GM18511 (cell line): ENCODE measurements around the gene INPP5E.
"Not testable (repeated sequence)": the region's sequence is repeated elsewhere in the genome, so short reads cannot be mapped to it uniquely, and the experiment has no call there.

ENCODE experiments used
- ATAC-seq: cut with Tn5 transposase; IDR thresholded peaks from one replicate; pipeline ENCODE4 v1.9.1; 2021; ENCODE audit warnings: mild to moderate bottlenecking, moderate library complexity; ENCODE audit not compliant: unreplicated experiment

The INPP5E gene

DNA sequence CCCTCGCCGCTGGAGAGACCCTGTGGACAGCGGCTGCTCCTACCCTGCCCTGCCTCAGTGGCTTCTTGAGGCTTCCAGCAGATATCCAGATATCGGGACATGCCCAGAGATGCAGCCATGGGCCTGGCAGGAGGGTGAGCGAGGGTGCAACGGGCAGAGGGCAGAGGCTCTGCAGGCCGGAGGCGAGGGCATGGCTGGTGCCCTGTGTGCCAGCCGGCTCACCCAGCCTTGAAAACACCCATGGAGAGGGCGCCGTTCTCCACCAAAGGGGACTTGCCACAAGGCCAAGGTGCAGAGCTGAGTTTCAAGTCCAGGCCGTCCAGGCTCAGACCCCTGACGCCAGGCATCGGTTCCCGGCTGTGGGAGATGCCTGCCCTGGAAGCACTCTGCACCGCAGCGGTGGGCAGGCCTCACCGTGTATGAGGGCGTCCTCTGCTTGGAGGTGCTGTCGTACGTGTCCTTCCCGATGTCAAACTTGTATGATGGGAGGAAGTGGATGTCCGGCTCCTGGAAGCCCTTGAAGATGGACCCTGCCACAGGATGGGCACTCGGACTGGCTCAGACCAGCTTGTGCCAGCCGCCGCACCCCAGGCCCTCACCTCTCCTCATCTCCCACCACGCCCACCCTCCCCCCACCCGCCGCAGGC, 8.9 kb downstream of the INPP5E start:
- ATAC-seq, result no peak

DNA sequence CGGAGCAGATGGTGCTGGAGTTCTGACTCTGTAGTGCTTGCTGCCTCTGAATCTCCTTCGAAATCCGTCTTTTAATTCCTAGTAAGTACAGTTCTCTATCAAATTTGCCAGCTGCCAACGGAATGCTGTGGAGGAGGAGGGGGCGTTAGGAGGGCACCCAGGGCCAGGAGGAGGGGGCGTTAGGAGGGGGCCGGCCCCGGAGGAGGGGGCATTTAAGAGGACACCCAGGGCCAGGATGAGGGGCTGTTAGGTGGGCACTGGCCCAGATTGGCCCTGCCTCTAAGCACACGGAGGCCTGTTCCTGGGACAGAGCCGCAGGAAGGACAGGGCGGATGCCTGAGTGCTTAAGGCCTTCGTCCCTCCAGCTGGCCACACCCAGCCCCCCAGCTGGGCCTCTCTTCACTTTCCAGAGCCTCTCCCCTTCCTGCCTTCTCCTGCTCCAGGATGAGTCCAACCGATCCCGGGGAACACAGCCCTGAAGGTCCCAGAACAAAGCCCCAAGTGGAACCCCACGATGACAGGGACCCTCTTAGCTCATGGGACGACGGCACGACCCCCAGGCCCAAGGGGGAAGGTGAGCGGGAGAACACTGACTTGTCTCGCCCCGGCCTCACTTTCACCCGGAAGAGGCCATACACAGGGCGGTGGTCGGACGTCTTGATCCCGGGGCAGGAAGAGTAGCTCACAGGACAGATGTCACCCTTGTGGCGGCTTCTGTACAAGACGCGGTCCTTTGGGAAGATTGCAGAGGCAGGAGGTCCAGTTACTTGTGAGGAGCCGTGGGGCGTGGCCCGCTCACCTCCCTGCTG, 9.8 kb downstream of the INPP5E start:
- no peak for ATAC-seq

- no peak for ATAC-seq
These were observed 10.5 kb downstream of the INPP5E start for GRCh38 chr9:136429075-136429628.

DNA sequence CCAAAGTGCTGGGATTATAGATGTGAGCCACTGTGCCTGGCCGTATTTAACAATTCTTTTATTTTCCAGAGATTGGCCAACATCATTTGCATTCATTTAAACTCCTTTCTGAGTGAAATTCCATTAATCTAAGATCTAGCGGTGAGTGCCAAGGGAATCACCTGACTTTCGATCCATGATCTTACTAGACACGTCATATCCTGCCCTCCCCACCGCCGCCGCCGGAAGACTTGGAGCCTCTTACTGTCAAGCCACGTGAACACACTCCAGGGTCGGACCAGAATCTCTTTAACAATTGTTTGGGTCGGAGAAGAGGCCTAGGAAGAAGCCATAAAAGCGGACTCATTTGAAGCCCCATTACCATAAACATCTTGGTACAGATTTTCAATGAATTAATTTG, 12.9 kb downstream of the INPP5E start:
- no peak for ATAC-seq

DNA sequence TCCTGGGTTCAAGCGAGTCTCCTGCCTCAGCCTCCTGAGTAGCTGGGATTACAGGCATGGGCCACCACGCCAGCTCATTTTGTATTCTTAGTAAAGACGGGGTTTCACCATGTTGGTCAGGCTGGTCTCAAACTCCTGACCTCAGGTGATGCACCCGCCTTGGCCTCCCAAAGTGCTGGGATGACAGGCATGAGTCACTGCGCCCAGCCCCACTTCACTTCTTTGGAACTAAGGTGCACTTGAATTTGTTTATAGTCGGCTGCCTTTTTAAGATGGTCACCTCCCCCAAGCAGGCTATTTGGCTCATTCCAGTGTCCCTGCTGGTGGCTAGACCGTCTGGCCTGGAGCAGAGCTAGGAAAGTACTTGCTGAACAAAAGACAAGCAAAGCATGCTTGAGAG, 14.3 kb downstream of the INPP5E start:
- not testable (repeated sequence) for ATAC-seq

- no peak for ATAC-seq
These were observed 14.8 kb downstream of the INPP5E start for GRCh38 chr9:136424750-136425362.

DNA sequence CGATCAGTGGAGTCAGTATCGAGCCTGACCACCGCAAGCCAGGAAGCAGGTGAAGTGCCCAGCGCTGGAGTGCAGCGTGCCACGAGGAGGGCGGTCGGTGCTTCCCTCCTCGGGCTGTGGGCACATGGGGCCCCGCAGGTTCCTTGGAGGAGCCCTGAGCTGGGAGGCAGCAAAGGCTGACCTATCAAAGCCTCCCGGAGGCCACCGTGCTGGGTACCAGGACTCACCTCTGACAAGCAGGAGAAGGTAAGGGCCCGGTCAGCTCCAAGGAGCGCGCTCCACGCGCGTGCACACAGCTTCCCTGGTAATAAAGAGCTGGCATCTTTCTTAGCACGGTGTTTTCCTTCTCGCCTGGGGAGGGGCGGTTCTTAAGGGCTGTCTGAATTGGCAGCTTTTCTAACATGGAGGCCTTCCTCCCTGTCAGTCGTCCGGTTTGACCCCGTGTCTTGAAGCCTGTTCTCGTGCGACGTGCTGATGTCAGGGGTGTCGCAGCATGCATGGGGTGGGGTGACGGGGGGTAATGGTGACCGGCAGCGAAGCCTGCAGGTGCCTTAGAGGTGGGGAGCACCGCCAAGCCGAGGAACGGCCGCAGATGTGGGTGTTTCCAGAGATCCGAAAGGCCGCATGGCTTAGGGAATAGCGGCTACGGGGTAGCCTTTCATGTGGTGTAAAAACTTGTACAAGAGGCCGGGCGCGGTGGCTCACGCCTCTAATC, 16.1 kb downstream of the INPP5E start:
- no peak for ATAC-seq

GRCh38 chr9:136422876-136423275, 16.8 kb downstream of the INPP5E start:
- no peak for ATAC-seq

GRCh38 chr9:136421791-136422190, 17.9 kb downstream of the INPP5E start:
- no peak for ATAC-seq

DNA sequence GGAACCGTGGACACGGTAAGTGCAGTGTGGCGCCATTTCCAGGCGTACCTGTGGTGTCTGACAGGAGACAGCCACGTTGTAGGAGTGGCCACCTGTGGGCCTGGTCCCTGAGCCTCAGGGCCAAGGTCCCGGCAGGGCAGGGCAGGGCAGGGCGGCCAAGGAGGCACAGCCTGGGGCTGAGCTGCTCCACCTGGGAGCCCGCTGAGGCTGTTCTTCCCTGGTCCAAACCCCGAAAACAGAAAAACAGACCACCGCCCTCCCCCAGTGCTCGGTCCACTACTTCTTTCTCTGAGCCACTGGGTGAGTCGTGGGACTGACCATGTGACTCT, 20.6 kb downstream of the INPP5E start:
- no peak for ATAC-seq

GRCh38 chr9:136418182-136419091, 21.2 kb downstream of the INPP5E start:
- no peak for ATAC-seq

DNA sequence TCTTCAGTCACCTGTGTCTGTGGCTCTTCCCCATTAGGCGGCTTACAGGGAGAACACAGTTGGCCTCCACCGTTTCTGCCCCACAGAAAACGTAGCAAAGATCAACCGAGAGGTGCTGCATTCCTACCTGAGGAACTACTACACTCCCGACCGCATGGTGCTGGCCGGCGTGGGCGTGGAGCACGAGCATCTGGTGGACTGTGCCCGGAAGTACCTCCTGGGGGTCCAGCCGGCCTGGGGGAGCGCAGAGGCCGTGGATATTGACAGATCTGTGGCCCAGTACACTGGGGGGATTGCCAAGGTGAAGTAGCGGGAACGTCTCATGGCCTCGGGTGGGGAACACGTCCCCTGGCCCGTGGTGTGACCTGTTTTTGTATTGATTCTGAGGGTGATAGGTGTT, 22.7 kb downstream of the INPP5E start:
- no peak for ATAC-seq

GRCh38 chr9:136416427-136416826, 23.2 kb downstream of the INPP5E start:
- no peak for ATAC-seq

- no peak for ATAC-seq
These were observed 26.7 kb downstream of the INPP5E start for GRCh38 chr9:136412962-136413361.

DNA sequence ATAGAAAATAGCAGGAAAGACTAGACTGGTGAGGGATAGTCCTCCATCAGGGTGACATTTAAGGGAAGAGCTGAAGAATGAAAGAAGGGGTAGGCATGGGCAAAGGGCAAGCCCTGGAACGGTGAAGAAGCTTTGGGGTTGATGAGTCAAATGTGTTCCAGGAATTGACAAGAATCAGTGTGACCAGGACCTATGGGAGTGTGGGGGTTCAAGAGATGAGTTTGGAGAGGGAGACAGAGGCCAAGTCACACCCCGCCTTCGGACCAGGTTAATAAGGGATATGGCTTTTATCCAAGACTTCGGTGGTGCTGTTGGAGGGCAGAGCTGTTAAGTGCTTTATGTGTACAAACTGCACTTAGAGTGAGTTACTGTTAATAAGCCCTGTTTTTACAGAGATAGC, 28.3 kb downstream of the INPP5E start:
- ATAC-seq, result no peak

- peak; percentile 85 for ATAC-seq
These were observed 29.0 kb downstream of the INPP5E start, which contains the start of the genes ENTR1 and PMPCA for GRCh38 chr9:136410500-136411287. Gene ENTR1, minus strand, starts transcription at chr9:136410614. Its CDS starts 217 bp downstream, at chr9:136410397. Gene PMPCA, plus strand, starts transcription at chr9:136410658. Its CDS starts 11 bp downstream, at chr9:136410669.

DNA sequence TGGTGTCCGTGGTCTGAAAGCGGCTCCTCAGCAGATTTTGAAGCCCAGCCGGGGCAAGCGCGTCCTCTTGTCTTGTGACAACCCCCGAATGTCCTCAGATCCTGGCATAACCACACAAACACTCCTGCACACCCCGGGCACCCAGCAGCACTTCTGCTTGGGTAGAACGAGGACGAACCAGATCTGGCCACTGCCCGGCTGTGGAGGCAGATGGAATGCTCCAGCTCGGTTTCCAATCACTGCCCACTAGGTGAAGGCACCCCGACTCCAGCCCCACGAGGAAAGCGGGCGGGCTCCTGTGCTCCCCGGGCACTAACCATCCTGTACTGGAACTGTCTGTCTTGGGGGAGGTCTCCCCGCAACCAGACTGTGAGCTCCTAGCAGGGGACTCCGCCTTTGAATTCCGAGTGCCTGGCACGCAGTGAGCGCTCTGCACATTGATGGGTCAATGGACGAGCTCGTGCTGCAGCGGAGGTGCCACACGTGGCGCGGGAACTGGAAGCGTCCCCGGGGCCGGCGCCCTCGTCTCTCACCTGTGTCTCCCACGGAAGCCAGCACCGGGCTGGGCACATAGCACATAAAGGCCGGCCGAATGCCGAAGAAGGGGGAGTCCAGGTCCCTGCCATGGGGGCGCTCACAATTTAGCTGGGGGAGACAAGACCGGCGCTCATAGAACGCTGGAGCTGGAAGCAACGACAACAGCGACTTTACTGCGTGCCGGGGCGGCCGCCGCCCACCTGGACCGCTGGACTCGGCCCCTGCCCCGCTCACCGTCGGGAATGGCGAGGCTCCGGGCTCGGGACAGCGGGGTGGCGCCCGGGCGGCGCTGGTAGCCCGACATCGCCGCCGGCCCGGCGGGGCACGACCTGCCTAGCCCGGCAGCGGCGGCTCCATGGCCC, 29.8 kb downstream of the INPP5E start:
- ATAC-seq, result peak; percentile 23

DNA sequence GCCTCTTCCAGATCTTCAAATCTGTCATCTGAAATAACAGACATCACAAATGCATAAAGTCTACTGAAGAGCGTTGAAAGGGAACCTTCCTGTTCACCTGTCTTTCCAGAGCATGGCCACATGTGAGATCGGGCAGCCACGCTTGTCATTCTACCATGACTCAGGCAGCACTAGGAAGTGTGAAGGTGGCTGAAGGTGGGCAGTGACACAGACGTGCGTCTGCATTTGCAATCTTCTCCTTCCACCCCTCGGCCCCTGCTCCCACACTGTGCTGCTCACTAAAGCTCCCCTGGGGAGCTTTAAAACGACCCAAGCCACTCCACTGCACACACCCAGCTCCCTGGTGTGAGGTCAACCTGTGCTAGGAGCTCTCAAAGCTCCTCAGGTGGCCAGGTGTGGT, 31.7 kb downstream of the INPP5E start:
- ATAC-seq, result no peak
